Smooth muscle cell (in vitro differentiated cells): ENCODE results near the gene YWHAG. TPM values are rescaled to one million over a fixed set of nuclear protein-coding genes. Genes with fewer than 3 reads are reported as not detected.
A peak's percentile ranks its signal among the peaks of the same experiment; 100 is the strongest.

Experiments
- DNase-seq: peaks from one replicate; lab custom pipeline; 2025; ENCODE audit not compliant: unreplicated experiment; lab: John Stamatoyannopoulos, UW
- H2AFZ ChIP-seq: fragments of 200-600 bp; sonication (generic); 2 replicates; pipeline ENCODE4 v1.6.0; 2016; ENCODE audit warnings: antibody characterized with exemption, low read depth, mild to moderate bottlenecking
- H3F3A ChIP-seq: fragments of 200-600 bp; sonication (generic); 2 replicates; pipeline ENCODE4 v1.6.0; 2017; ENCODE audit warnings: antibody characterized with exemption, low read depth
- H3K27ac ChIP-seq: fragments of 200-600 bp; sonication (generic); 2 replicates; pipeline ENCODE4 v1.5.1; 2016; ENCODE audit warnings: low read depth, mild to moderate bottlenecking
- H3K27me3 ChIP-seq: fragments of 200-600 bp; sonication (generic); 2 replicates; pipeline ENCODE4 v1.6.1; 2016; ENCODE audit warnings: low read depth, mild to moderate bottlenecking
- H3K36me3 ChIP-seq: fragments of 200-600 bp; sonication (generic); 2 replicates; pipeline ENCODE4 v1.5.1; 2016; ENCODE audit warnings: low read depth
- H3K4me1 ChIP-seq: fragments of 200-600 bp; sonication (generic); 2 replicates; pipeline ENCODE4 v1.5.1; 2016; ENCODE audit warnings: low read depth
- H3K4me2 ChIP-seq: fragments of 200-600 bp; sonication (generic); 2 replicates; pipeline ENCODE4 v1.6.0; 2016; ENCODE audit warnings: mild to moderate bottlenecking
- H3K4me3 ChIP-seq: fragments of 200-600 bp; sonication (generic); 2 replicates; pipeline ENCODE4 v1.5.1; 2016; ENCODE audit warnings: mild to moderate bottlenecking
- H3K79me2 ChIP-seq: fragments of 200-600 bp; sonication (generic); 2 replicates; pipeline ENCODE4 v1.6.0; 2016; ENCODE audit warnings: low read depth, mild to moderate bottlenecking
- H3K9ac ChIP-seq: fragments of 200-600 bp; sonication (generic); 2 replicates; pipeline ENCODE4 v1.6.0; 2016; ENCODE audit warnings: low read depth
- H3K9me3 ChIP-seq: fragments of 200-600 bp; sonication (generic); replicated peaks from 2 replicates; pipeline ENCODE4 v1.5.1; 2016; ENCODE audit warnings: low read depth
- H4K20me1 ChIP-seq: fragments of 200-600 bp; sonication (generic); 2 replicates; pipeline ENCODE4 v1.6.0; 2016; ENCODE audit warnings: low read depth
- CTCF ChIP-seq: fragments of 200-600 bp; sonication (generic); IDR thresholded peaks from 2 replicates; pipeline ENCODE4 v1.5.1; 2017; ENCODE audit warnings: borderline replicate concordance, mild to moderate bottlenecking, antibody characterized with exemption; ENCODE audit not compliant: insufficient read depth, poor library complexity, severe bottlenecking
- WGBS: methylation state at CpG from one replicate; pipeline ENCODE4 v1.1.7; 2016; ENCODE audit warnings: low lambda C conversion rate; 5-methylcytosine and 5-hydroxymethylcytosine counted together
- polyA plus RNA-seq: library from polyadenylated mRNA; unstranded; fragments of >200 nt; fragmentation: Nextera tagmentation; extraction: Ambion mirVana; gene quantifications from 2 replicates; pipeline ENCODE4 v1.2.1, GENCODE V29; 2016
- total RNA-seq: library from RNA; depleted of rRNA; stranded (reverse); fragments of >200 nt; gene quantifications from 2 replicates; pipeline ENCODE4 v1.2.3, GENCODE V29; 2014

The YWHAG gene
- total and polyA plus RNA-seq, 2 experiments from 2014 or later: 17.6 to 132 TPM

DNA sequence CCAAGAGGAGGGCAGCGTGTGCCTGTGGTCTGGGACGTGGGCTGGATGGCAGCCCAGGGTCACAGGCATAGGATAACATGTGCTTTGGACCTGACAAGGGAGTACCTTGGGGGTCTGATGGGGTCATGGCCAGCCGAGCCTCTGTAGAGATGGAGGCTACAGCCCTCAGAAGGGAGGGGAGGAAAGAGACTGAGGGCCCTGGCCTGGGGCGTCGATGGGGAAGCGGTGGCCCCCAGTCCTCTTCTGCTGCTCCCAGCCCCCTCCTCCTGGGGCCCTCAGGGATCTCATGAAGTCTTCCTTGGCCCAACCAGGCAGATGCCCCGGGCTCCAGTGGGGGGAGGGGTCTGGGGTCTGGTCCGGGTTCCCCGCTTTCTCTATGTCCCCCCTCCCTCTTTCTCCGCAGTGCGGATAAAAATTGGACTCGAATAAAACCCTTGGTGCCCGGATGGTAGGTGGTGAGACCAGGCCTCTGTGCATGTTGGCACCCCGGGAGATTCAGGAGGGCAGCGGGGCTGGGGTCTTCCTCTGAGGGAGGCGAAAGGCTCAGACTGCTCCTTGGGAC, 71.9 kb downstream of the YWHAG start:
- Histone ChIP-seq H3K27me3 (peaks cover 4% of the 10 kb centered on the region), H3K36me3 (no peaks in the 10 kb centered on the region), H3K4me2 (no peak overlapping the region), H3K4me3 (no peak overlapping the region), H3F3A (peaks cover 9% of the 10 kb centered on the region), H2AFZ (no peak overlapping the region), H3K79me2 (no peaks in the 10 kb centered on the region), H3K9ac (no peak overlapping the region), H4K20me1 (no peaks in the 10 kb centered on the region), H3K9me3 (no peaks in the 10 kb centered on the region), H3K27ac (no peak overlapping the region), H3K4me1 (no peaks in the 10 kb centered on the region)
- 93% methylated on average over 16 of the region's 16 CpGs for whole genome bisulfite sequencing
- no peak for DNase-seq
- TF ChIP-seq CTCF: no peak

DNA sequence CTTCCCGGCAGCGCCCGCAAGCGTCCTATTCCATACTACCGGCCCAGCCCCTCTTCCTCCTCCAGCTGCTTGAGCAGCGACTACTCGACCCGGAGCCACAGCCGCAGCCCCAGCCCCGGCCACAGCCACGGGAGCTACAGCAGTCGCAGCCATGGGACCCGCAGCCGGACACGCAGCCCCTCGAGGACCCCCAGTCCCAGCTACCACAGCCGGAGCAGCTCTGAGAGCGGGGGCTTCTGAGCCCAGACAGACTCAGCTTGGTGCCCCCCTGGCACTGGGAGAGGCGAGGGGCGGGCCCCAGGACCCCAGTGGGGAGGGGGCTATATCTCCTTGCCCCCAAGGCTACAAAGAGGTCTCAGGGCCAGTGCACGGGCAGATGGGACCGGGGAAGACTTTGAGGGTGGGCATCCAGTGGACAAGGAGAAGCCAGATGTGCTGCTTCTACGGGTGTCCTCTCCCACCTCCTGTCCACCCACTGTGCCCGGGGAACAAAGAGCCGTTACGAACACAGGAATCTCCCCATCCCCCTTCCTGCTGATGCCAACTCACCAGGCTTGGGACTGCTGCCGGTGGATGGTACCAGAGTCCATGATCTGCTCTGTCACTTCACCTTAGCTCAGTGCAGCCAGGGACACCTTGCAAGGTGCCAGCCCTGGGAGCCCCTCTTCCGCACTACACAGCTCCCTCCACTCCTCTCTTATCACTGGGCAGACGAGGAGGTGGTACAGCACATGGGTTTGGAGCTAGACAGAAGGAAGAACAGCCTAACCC, 73.0 kb downstream of the YWHAG start:
- Histone ChIP-seq H3K27me3 (peaks cover 8% of the 10 kb centered on the region), H3K79me2 (no peaks in the 10 kb centered on the region), H4K20me1 (no peaks in the 10 kb centered on the region), H3K9ac (no peak overlapping the region), H2AFZ (no peak overlapping the region), H3K4me2 (no peak overlapping the region), H3K27ac (no peak overlapping the region), H3K4me3 (no peak overlapping the region), H3K36me3 (no peaks in the 10 kb centered on the region), H3K9me3 (no peaks in the 10 kb centered on the region), H3F3A (peaks cover 5% of the 10 kb centered on the region), H3K4me1 (no peaks in the 10 kb centered on the region)
- 93% methylated on average over 29 of the region's 29 CpGs for WGBS
- TF ChIP-seq CTCF: no peak
- DNase-seq: no peak

GRCh38 chr7:76283254-76284159, 75.3 kb downstream of the YWHAG start:
- H3K4me3 ChIP-seq: peak overlapping the region; percentile 63
- H3K79me2 ChIP-seq: no peaks in the 10 kb centered on the region
- H3K36me3 ChIP-seq: no peaks in the 10 kb centered on the region
- no peak for DNase-seq
- peaks cover 14% of the 10 kb centered on the region for H3K27me3 ChIP-seq
- no peak overlapping the region for H2AFZ ChIP-seq
- no peak overlapping the region for H3K9ac ChIP-seq
- no peaks in the 10 kb centered on the region for H4K20me1 ChIP-seq
- no peaks in the 10 kb centered on the region for H3F3A ChIP-seq
- H3K4me1 ChIP-seq: no peaks in the 10 kb centered on the region
- 72% methylated on average over 12 of the region's 17 CpGs for WGBS
- no peaks in the 10 kb centered on the region for H3K9me3 ChIP-seq
- TF ChIP-seq CTCF: no peak
- H3K4me2 ChIP-seq: peak overlapping the region; percentile 87
- no peak overlapping the region for H3K27ac ChIP-seq
